Raji (cell line): ENCODE results near the gene SPNS2.

ENCODE experiments used
- POLR2A ChIP-seq: IDR thresholded peaks from 2 replicates; pipeline ENCODE4 v1.6.1; 2011; ENCODE audit warnings: low read depth, low read length, control low read depth; ENCODE audit not compliant: insufficient read depth

SPNS2 gene

GRCh38 chr17:4569591-4569990, 70.9 kb downstream of the SPNS2 start:
- TF ChIP-seq POLR2A: no peak

GRCh38 chr17:4572131-4572530, 73.5 kb downstream of the SPNS2 start:
- TF ChIP-seq POLR2A: no peak

- no peak for TF ChIP-seq POLR2A
Observed at GRCh38 chr17:4573115-4573514, 74.4 kb downstream of the SPNS2 start.

- no peak for TF ChIP-seq POLR2A
Observed at GRCh38 chr17:4573669-4574068, 75.0 kb downstream of the SPNS2 start.

- no peak for TF ChIP-seq POLR2A
Observed at GRCh38 chr17:4574448-4575045, 75.9 kb downstream of the SPNS2 start.

GRCh38 chr17:4576161-4576558, 77.5 kb downstream of the SPNS2 start:
- TF ChIP-seq POLR2A: no peak

- TF ChIP-seq POLR2A: no peak
Observed at GRCh38 chr17:4576729-4577322, 78.1 kb downstream of the SPNS2 start.

GRCh38 chr17:4577386-4577993, 78.8 kb downstream of the SPNS2 start:
- no peak for TF ChIP-seq POLR2A

GRCh38 chr17:4579678-4580077, 81.0 kb downstream of the SPNS2 start:
- no peak for TF ChIP-seq POLR2A

- no peak for TF ChIP-seq POLR2A
Observed at GRCh38 chr17:4580291-4580690, 81.6 kb downstream of the SPNS2 start.

- no peak for TF ChIP-seq POLR2A
Observed at GRCh38 chr17:4582101-4582501, 83.4 kb downstream of the SPNS2 start.

- TF ChIP-seq POLR2A: no peak
Observed at GRCh38 chr17:4582691-4583090, 84.0 kb downstream of the SPNS2 start.

- TF ChIP-seq POLR2A: no peak
Observed at GRCh38 chr17:4583206-4583605, 84.5 kb downstream of the SPNS2 start.

- no peak for TF ChIP-seq POLR2A
Observed at GRCh38 chr17:4583782-4584100, 85.1 kb downstream of the SPNS2 start.

- TF ChIP-seq POLR2A: no peak
Observed at GRCh38 chr17:4584101-4584916, 85.6 kb downstream of the SPNS2 start, which contains the start of gene SMTNL2. SMTNL2 (plus strand) TSS chr17:4584529; CDS start chr17:4584606, 77 bp downstream.
